BLaER1 (cell line): ENCODE data around the gene MYOC.
"Not testable (repeated sequence)": the region's sequence is repeated elsewhere in the genome, so short reads cannot be mapped to it uniquely, and the experiment has no call there.

Experiments
- H3K27ac ChIP-seq: shearing (Covaris generic); formaldehyde crosslinking; 2 replicates; pipeline ENCODE4 v1.8.1; 2022
- H3K27me3 ChIP-seq: shearing (Covaris generic); formaldehyde crosslinking; 2 replicates; pipeline ENCODE4 v1.8.1; 2022
- H3K36me3 ChIP-seq: shearing (Covaris generic); formaldehyde crosslinking; 2 replicates; pipeline ENCODE4 v1.8.1; 2022
- H3K4me1 ChIP-seq: shearing (Covaris generic); formaldehyde crosslinking; 2 replicates; pipeline ENCODE4 v1.8.1; 2022
- H3K4me2 ChIP-seq: shearing (Covaris generic); formaldehyde crosslinking; 2 replicates; pipeline ENCODE4 v1.8.1; 2022
- H3K4me3 ChIP-seq: shearing (Covaris generic); formaldehyde crosslinking; 2 replicates; pipeline ENCODE4 v1.8.1; 2022
- H3K9ac ChIP-seq: shearing (Covaris generic); formaldehyde crosslinking; 2 replicates; pipeline ENCODE4 v1.8.1; 2022
- H3K9me3 ChIP-seq: shearing (Covaris generic); formaldehyde crosslinking; 2 replicates; pipeline ENCODE4 v1.8.1; 2022
- H4K20me1 ChIP-seq: shearing (Covaris generic); formaldehyde crosslinking; 2 replicates; pipeline ENCODE4 v1.8.1; 2022
- Cebpa-rat ChIP-seq: shearing (Covaris generic); IDR thresholded peaks from 2 replicates; pipeline ENCODE4 v1.8.1; 2022

MYOC gene

GRCh38 chr1:171637928-171638576, 14.4 kb downstream of the MYOC start:
- Histone ChIP-seq H3K9me3 (no peaks in the 10 kb centered on the region), H3K9ac (no peak overlapping the region), H3K4me1 (peaks cover 13% of the 10 kb centered on the region), H3K36me3 (no peaks in the 10 kb centered on the region), H4K20me1 (no peaks in the 10 kb centered on the region), H3K27ac (no peak overlapping the region), H3K4me2 (no peak overlapping the region), H3K27me3 (no peaks in the 10 kb centered on the region), H3K4me3 (no peak overlapping the region)
- no peak for TF ChIP-seq Cebpa-rat

- Histone ChIP-seq H4K20me1 (no peaks in the 10 kb centered on the region), H3K9ac (no peak overlapping the region), H3K4me2 (no peak overlapping the region), H3K27me3 (no peaks in the 10 kb centered on the region), H3K27ac (no peak overlapping the region), H3K4me3 (no peak overlapping the region), H3K36me3 (no peaks in the 10 kb centered on the region), H3K9me3 (no peaks in the 10 kb centered on the region), H3K4me1 (peaks cover 2% of the 10 kb centered on the region)
- TF ChIP-seq Cebpa-rat, result no peak
These were observed 16.3 kb downstream of the MYOC start for GRCh38 chr1:171636141-171636540.

- no peaks in the 10 kb centered on the region for H3K4me1 ChIP-seq
- H3K9me3 ChIP-seq, result no peaks in the 10 kb centered on the region
- H4K20me1 ChIP-seq, result no peaks in the 10 kb centered on the region
- H3K27me3 ChIP-seq, result no peaks in the 10 kb centered on the region
- no peak overlapping the region for H3K4me3 ChIP-seq
- H3K27ac ChIP-seq, result no peak overlapping the region
- H3K36me3 ChIP-seq, result no peaks in the 10 kb centered on the region
- TF ChIP-seq Cebpa-rat, result no peak
- H3K9ac ChIP-seq, result no peak overlapping the region
- no peak overlapping the region for H3K4me2 ChIP-seq
These were observed 16.8 kb downstream of the MYOC start for GRCh38 chr1:171635661-171636060.

GRCh38 chr1:171628225-171628624, 24.3 kb downstream of the MYOC start:
- Histone ChIP-seq H3K4me2 (no peak overlapping the region), H3K9ac (no peak overlapping the region), H3K4me1 (no peaks in the 10 kb centered on the region; the same call in 1 of the 2 replicates), H3K27me3 (no peaks in the 10 kb centered on the region), H3K9me3 (no peaks in the 10 kb centered on the region), H4K20me1 (no peaks in the 10 kb centered on the region), H3K4me3 (no peak overlapping the region), H3K36me3 (no peaks in the 10 kb centered on the region), H3K27ac (no peak overlapping the region)
- no peak for TF ChIP-seq Cebpa-rat

GRCh38 chr1:171627020-171627419, 25.5 kb downstream of the MYOC start:
- TF ChIP-seq Cebpa-rat, result no peak

GRCh38 chr1:171625225-171625624, 27.3 kb downstream of the MYOC start:
- no peak overlapping the region for H3K9ac ChIP-seq
- no peak overlapping the region for H3K4me2 ChIP-seq
- no peaks in the 10 kb centered on the region for H3K36me3 ChIP-seq
- no peak overlapping the region for H3K27ac ChIP-seq
- H3K27me3 ChIP-seq, result no peaks in the 10 kb centered on the region
- H3K4me3 ChIP-seq, result no peak overlapping the region
- no peak for TF ChIP-seq Cebpa-rat
- no peaks in the 10 kb centered on the region; the same call in 1 of the 2 replicates for H3K4me1 ChIP-seq
- no peaks in the 10 kb centered on the region for H4K20me1 ChIP-seq
- no peaks in the 10 kb centered on the region for H3K9me3 ChIP-seq

More at GRCh38 chr1:171627020-171627419, 25.5 kb downstream of the MYOC start:
- Histone ChIP-seq H3K4me2 (no peak overlapping the region), H3K4me1 (no peaks in the 10 kb centered on the region; the same call in 1 of the 2 replicates), H3K36me3 (no peaks in the 10 kb centered on the region), H3K27ac (no peak overlapping the region), H3K9me3 (no peaks in the 10 kb centered on the region), H3K27me3 (no peaks in the 10 kb centered on the region), H3K9ac (no peak overlapping the region), H3K4me3 (no peak overlapping the region), H4K20me1 (no peaks in the 10 kb centered on the region)

- no peak for TF ChIP-seq Cebpa-rat
- Histone ChIP-seq H3K9ac (no peak overlapping the region), H3K36me3 (no peaks in the 10 kb centered on the region), H4K20me1 (no peaks in the 10 kb centered on the region), H3K4me3 (no peak overlapping the region), H3K27me3 (no peaks in the 10 kb centered on the region), H3K4me1 (no peaks in the 10 kb centered on the region; the same call in 1 of the 2 replicates), H3K9me3 (no peaks in the 10 kb centered on the region), H3K4me2 (no peak overlapping the region), H3K27ac (no peak overlapping the region)
These were observed 28.7 kb downstream of the MYOC start for GRCh38 chr1:171623651-171624331.

GRCh38 chr1:171622152-171622462, 30.4 kb downstream of the MYOC start, which contains the start of gene MYOCOS:
TSS of gene MYOCOS (plus strand) at chr1:171622243. CDS start at chr1:171623884, 1,641 bp downstream.
- H3K36me3 ChIP-seq, result no peaks in the 10 kb centered on the region
- H3K4me3 ChIP-seq, result no peak within 1 kb of the TSS
- no peaks in the 10 kb centered on the region for H3K9me3 ChIP-seq
- H3K4me1 ChIP-seq, result no peaks in the 10 kb centered on the region; the same call in 1 of the 2 replicates
- no peak within 1 kb of the TSS for H3K27ac ChIP-seq
- H3K9ac ChIP-seq, result no peak within 1 kb of the TSS
- H3K4me2 ChIP-seq, result no peak within 1 kb of the TSS
- H4K20me1 ChIP-seq, result no peaks in the 10 kb centered on the region
- H3K27me3 ChIP-seq, result no peaks in the 10 kb centered on the region
- no peak for TF ChIP-seq Cebpa-rat

GRCh38 chr1:171616586-171616985, 35.9 kb downstream of the MYOC start:
- Histone ChIP-seq H3K27ac (no peak overlapping the region), H3K27me3 (no peaks in the 10 kb centered on the region), H3K4me2 (no peak overlapping the region), H3K4me1 (no peaks in the 10 kb centered on the region; the same call in 1 of the 2 replicates), H3K4me3 (no peak overlapping the region), H3K9me3 (no peaks in the 10 kb centered on the region), H3K36me3 (no peaks in the 10 kb centered on the region), H3K9ac (no peak overlapping the region), H4K20me1 (no peaks in the 10 kb centered on the region)
- TF ChIP-seq Cebpa-rat, result no peak

GRCh38 chr1:171615122-171615906, 37.2 kb downstream of the MYOC start:
- H3K4me1 ChIP-seq, H3K27ac ChIP-seq, H3K36me3 ChIP-seq, H3K27me3 ChIP-seq, H4K20me1 ChIP-seq, H3K9me3 ChIP-seq, H3K4me2 ChIP-seq, H3K9ac ChIP-seq, H3K4me3 ChIP-seq: not testable (repeated sequence)
